A673 (cell line): Measurements from ENCODE around the gene VWA8. TPM values are rescaled to one million over a fixed set of nuclear protein-coding genes. Genes with fewer than 3 reads are reported as not detected.

Experiments used
- BruUV-seq: library from RNA; stranded (reverse); fragments of 400-500 nt; replicated peaks from 2 replicates; lab custom pipeline; 2021; lab: Mats Ljungman, UMichigan
- CTCF ChIA-PET: fragments of 300-600 bp; sonication (Branson Sonifier 250); formaldehyde crosslinking; loops from one replicate; lab custom pipeline; 2022; ENCODE audit warnings: antibody characterized with exemption; lab: Charles Lee
- POLR2A ChIA-PET: fragments of 300-600 bp; sonication (Branson Sonifier 250); formaldehyde crosslinking; loops from one replicate; lab custom pipeline; 2022; ENCODE audit warnings: antibody characterized with exemption; ENCODE audit not compliant: low non-redundant PET; lab: Charles Lee
- DNase-seq: peaks from one replicate; pipeline ENCODE4 v3.0.0-alpha.2; 2015; ENCODE audit warnings: low spot score
- H3K27ac ChIP-seq: fragments of 200-600 bp; sonication (generic); 2 replicates; pipeline ENCODE4 v1.5.1; 2016; ENCODE audit warnings: mixed run types, low read depth, mild to moderate bottlenecking, mixed read lengths, antibody characterized with exemption, low read length; ENCODE audit not compliant: poor library complexity, severe bottlenecking
- H3K27me3 ChIP-seq: fragments of 200-600 bp; sonication (generic); replicated peaks from 2 replicates; pipeline ENCODE4 v1.6.1; 2017; ENCODE audit warnings: mixed run types, low read depth, mild to moderate bottlenecking, mixed read lengths, antibody characterized with exemption, low read length; ENCODE audit not compliant: insufficient read depth, poor library complexity
- H3K36me3 ChIP-seq: fragments of 200-600 bp; sonication (generic); 2 replicates; pipeline ENCODE4 v1.6.1; 2016; ENCODE audit warnings: mixed run types, mild to moderate bottlenecking, mixed read lengths, antibody characterized with exemption, low read length; ENCODE audit not compliant: insufficient read depth, poor library complexity, severe bottlenecking
- H3K4me1 ChIP-seq: fragments of 200-600 bp; sonication (generic); 2 replicates; pipeline ENCODE4 v1.6.1; 2017; ENCODE audit warnings: mixed run types, mild to moderate bottlenecking, mixed read lengths, antibody characterized with exemption, low read length; ENCODE audit not compliant: insufficient read depth, poor library complexity, severe bottlenecking
- H3K4me3 ChIP-seq: fragments of 200-600 bp; sonication (generic); 2 replicates; pipeline ENCODE4 v1.5.1; 2016; ENCODE audit warnings: low read depth, mixed run types, mild to moderate bottlenecking, mixed read lengths, low read length; ENCODE audit not compliant: poor library complexity, severe bottlenecking
- H3K9me3 ChIP-seq: fragments of 200-600 bp; sonication (generic); 2 replicates; pipeline ENCODE4 v1.6.1; 2016; ENCODE audit warnings: mixed run types, low read depth, mild to moderate bottlenecking, mixed read lengths, antibody characterized with exemption, low read length; ENCODE audit not compliant: poor library complexity, severe bottlenecking
- EZH2 ChIP-seq: fragments of 200-600 bp; sonication (generic); IDR thresholded peaks from 2 replicates; pipeline ENCODE4 v1.6.1; 2017; ENCODE audit warnings: borderline replicate concordance, low read depth, mild to moderate bottlenecking, mixed read lengths, antibody characterized with exemption, low read length; ENCODE audit not compliant: poor library complexity, severe bottlenecking
- intact Hi-C: fragments of 100-400 bp; cut with micrococcal nuclease; formaldehyde crosslinking; loops from one replicate; pipeline ENCODE4 v1.10.0; 2022; ENCODE audit not compliant: unreplicated experiment
- total RNA-seq: library from RNA; stranded (reverse); gene quantifications from 2 replicates; pipeline ENCODE4 v1.2.3, GENCODE V29; 2021
- TF ChIP-seq, protein P1 (sequence below): fragments of 300-800, 200-600 bp; sonication (generic); conservative IDR thresholded peaks from 2 replicates; pipeline ENCODE4 v1.5.1; 2017; ENCODE audit warnings: low read depth, mild to moderate bottlenecking, antibody characterized with exemption, low read length, moderate library complexity, mixed read lengths

VWA8 gene
- total RNA-seq, 1 experiment from 2014 or later = 18.5 TPM

DNA sequence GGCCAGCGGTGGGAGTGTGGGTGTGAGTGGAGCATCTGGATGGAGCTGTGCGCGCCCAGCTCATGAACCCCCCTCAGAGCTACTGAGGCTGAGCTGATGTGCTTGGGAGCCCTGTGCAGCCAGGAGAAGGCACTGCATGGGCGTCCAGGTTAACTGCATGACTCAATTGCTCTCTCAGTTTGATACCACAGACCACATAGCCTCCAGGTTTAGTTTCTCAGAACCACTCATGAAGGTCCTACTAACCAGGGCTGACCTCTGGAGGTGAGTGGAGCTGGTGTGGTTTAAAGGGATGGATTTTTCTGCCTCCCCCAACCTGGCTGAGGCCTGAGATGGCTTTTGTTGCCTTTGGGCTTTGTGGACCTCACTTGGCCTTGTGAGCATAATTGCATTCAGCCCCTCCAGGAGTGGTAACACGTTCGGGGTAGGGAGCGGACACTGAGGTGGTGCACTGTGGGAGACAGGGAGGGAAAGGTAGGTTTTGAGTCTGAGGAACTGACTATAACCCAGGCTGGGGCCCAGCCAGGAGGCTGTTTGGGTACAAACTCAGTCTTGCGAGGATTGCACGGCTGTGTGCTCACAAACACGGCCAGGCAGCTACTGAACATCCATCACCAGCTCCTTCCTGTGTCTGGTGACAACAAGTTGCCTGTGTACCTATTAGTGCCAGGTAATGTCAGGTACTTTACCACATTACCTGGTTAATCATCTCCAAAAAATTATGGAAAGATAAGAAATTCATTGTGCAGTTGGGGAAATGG is 406.1 kb downstream of the VWA8 start:
- no peaks in the 10 kb centered on the region for H3K4me1 ChIP-seq
- no peak for DNase-seq
- POLR2A ChIA-PET = interaction anchor here (0.5 kb wide), 1 partner anchor 455 kb away, joined by 5 read pairs; no protein-coding TSS in a partner anchor
- no peaks in the 10 kb centered on the region for H3K27me3 ChIP-seq
- no TSS peak for BruUV-seq
- no peak for TF ChIP-seq EZH2
- TF ChIP-seq, protein P1, sequence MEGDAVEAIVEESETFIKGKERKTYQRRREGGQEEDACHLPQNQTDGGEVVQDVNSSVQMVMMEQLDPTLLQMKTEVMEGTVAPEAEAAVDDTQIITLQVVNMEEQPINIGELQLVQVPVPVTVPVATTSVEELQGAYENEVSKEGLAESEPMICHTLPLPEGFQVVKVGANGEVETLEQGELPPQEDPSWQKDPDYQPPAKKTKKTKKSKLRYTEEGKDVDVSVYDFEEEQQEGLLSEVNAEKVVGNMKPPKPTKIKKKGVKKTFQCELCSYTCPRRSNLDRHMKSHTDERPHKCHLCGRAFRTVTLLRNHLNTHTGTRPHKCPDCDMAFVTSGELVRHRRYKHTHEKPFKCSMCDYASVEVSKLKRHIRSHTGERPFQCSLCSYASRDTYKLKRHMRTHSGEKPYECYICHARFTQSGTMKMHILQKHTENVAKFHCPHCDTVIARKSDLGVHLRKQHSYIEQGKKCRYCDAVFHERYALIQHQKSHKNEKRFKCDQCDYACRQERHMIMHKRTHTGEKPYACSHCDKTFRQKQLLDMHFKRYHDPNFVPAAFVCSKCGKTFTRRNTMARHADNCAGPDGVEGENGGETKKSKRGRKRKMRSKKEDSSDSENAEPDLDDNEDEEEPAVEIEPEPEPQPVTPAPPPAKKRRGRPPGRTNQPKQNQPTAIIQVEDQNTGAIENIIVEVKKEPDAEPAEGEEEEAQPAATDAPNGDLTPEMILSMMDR = no peak
- CTCF ChIA-PET = no interaction called here
- intact Hi-C loops = no loop called here
- no peaks in the 10 kb centered on the region for H3K9me3 ChIP-seq
- no peak overlapping the region for H3K4me3 ChIP-seq
- H3K36me3 ChIP-seq = no peaks in the 10 kb centered on the region
- H3K27ac ChIP-seq = no peak overlapping the region

DNA sequence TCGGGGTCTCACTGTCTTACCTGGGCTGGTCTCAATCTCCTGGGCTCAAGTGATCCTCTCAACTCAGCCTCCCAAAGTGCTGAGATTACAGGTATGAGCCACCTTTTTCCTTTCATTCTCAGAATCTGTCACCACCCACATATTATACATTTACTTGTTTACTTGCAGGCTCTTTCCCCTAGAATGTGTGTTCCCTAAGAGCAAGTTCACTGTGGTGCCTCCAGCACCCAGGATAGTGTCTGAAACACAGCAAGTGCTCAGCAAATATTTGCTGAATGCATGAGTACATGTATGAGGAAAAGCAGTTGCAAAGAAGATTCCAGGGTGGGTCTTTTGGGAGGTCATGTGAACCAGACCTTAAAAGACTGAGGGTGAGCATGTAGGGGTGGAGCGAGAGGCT is 406.7 kb downstream of the VWA8 start:
- no peak for DNase-seq
- ChIA-PET CTCF (no interaction called here), POLR2A (no interaction called here)
- no peaks in the 10 kb centered on the region for H3K4me1 ChIP-seq
- no peaks in the 10 kb centered on the region for H3K9me3 ChIP-seq
- TF ChIP-seq, protein P1 = no peak
- no peak for TF ChIP-seq EZH2
- H3K27ac ChIP-seq = no peak overlapping the region
- H3K36me3 ChIP-seq = no peaks in the 10 kb centered on the region
- H3K4me3 ChIP-seq = no peak overlapping the region
- intact Hi-C loops = no loop called here
- no TSS peak for BruUV-seq
- no peaks in the 10 kb centered on the region for H3K27me3 ChIP-seq

DNA sequence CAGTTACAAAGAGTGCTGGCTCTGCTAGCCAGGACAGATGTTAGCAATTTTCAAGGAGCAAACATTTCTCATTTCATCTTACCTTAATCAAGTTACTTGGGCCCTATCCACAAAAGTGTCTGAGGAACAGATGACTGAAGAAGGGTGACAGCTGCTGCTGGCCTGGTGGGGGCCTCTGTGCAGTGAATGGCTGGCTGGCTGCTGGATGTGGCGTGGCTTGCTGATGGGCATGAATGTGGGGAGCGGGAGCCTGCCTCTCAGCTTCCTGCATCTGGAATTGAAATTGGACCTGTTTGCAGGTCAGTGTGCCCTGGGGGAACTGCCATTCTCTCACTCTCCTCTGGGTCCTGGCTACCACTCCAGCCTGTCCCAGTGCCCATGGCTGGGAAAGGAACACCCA is 408.9 kb downstream of the VWA8 start:
- H3K27ac ChIP-seq = no peak overlapping the region
- no peak overlapping the region for H3K4me3 ChIP-seq
- POLR2A ChIA-PET = no interaction called here
- H3K27me3 ChIP-seq = no peaks in the 10 kb centered on the region
- TF ChIP-seq EZH2 = no peak
- no peaks in the 10 kb centered on the region for H3K9me3 ChIP-seq
- CTCF ChIA-PET = no interaction called here
- H3K36me3 ChIP-seq = no peaks in the 10 kb centered on the region
- no TSS peak for BruUV-seq
- intact Hi-C loops = no loop called here
- no peak for DNase-seq
- H3K4me1 ChIP-seq = no peaks in the 10 kb centered on the region
